Spleen (tissue), 11 donors: ENCODE results near the gene CACNA1A. TPM values are rescaled to one million over a fixed set of nuclear protein-coding genes. Genes with fewer than 3 reads are reported as not detected.
A peak's percentile ranks its signal among the peaks of the same experiment; 100 is the strongest.
"Not testable (repeated sequence)": the region's sequence is repeated elsewhere in the genome, so short reads cannot be mapped to it uniquely, and the experiment has no call there.

Experiments
- DNase-seq: peaks from one replicate; pipeline ENCODE4 v3.0.0-alpha.2; 2020
- H3K27ac ChIP-seq, 8 donors: fragments of 200-600 bp; sonication (generic) in 7 of 8; 1 replicate in 4 of 8; 2 replicates in 4 of 8; pipeline versions ENCODE4 v1.5.0 to v1.8.0; 2016 to 2021; ENCODE audit warnings: inconsistent platforms in 4 of 8, mild to moderate bottlenecking in 4 of 8, moderate library complexity in 1 of 8
- H3K27me3 ChIP-seq, 7 donors: fragments of 200-600 bp; sonication (generic) in 6 of 7; replicated peaks in 1 of 7; 1 replicate in 4 of 7; 2 replicates in 3 of 7; pipeline versions ENCODE4 v1.5.0 to v1.8.0; 2016 to 2021; ENCODE audit warnings: inconsistent platforms in 3 of 7, mild to moderate bottlenecking in 1 of 7
- H3K36me3 ChIP-seq, 6 donors: fragments of 200-600 bp; sonication (generic) in 5 of 6; 1 replicate in 4 of 6; 2 replicates in 2 of 6; pipeline versions ENCODE4 v1.5.0 to v1.8.0; 2016 to 2021; ENCODE audit warnings: inconsistent platforms in 2 of 6
- H3K4me1 ChIP-seq, 6 donors: fragments of 200-600 bp; sonication (generic) in 5 of 6; 1 replicate in 3 of 6; 2 replicates in 3 of 6; pipeline versions ENCODE4 v1.5.0 to v1.8.0; 2016 to 2021; ENCODE audit warnings: inconsistent platforms in 3 of 6
- H3K4me3 ChIP-seq, 8 donors: fragments of 200-600 bp; sonication (generic) in 7 of 8; 1 replicate in 4 of 8; 2 replicates in 4 of 8; pipeline versions ENCODE4 v1.5.0 to v1.8.0; 2016 to 2021; ENCODE audit warnings: inconsistent platforms in 4 of 8, mild to moderate bottlenecking in 4 of 8, moderate library complexity in 2 of 8
- H3K9me3 ChIP-seq, 8 donors: fragments of 200-600 bp; sonication (generic) in 7 of 8; 1 replicate in 4 of 8; 2 replicates in 4 of 8; pipeline versions ENCODE4 v1.5.0 to v1.8.0; 2016 to 2021; ENCODE audit warnings: inconsistent platforms in 4 of 8
- CTCF ChIP-seq, 11 experiments: fragments of 200-600 bp in 7 of 11; fragments of 450-650 bp in 4 of 11; sonication (generic) in 4 of 11; IDR thresholded peaks in 8 of 11; conservative IDR thresholded peaks in 3 of 11; 1 replicate in 7 of 11; 2 replicates in 4 of 11; pipeline versions ENCODE4 v1.4.0 to v1.8.0; 2016 to 2021; ENCODE audit warnings: antibody characterized with exemption in 11 of 11, inconsistent platforms in 4 of 11, mild to moderate bottlenecking in 1 of 11
- POLR2A ChIP-seq, 3 donors: fragments of 450-650 bp; IDR thresholded peaks; one replicate each; pipeline ENCODE4 v1.5.1; 2017; ENCODE audit warnings: antibody characterized with exemption in 3 of 3, mild to moderate bottlenecking in 1 of 3
- POLR2AphosphoS5 ChIP-seq, 3 donors: sonication (generic); formaldehyde crosslinking; IDR thresholded peaks; one replicate each; pipeline ENCODE4 v1.5.1; 2017; ENCODE audit warnings: antibody characterized with exemption in 3 of 3
- WGBS, 5 donors: extraction: QIAGEN DNeasy Blood & Tissue Kit in 3 of 5; methylation state at CpG; one replicate each; pipeline versions ENCODE4 v1.1.5 to v1.1.7; 2013 to 2018; 5-methylcytosine and 5-hydroxymethylcytosine counted together
- intact Hi-C: fragments of 100-400 bp; cut with DNase I; formaldehyde crosslinking; loops from one replicate; pipeline ENCODE4 v1.15.0; 2023; ENCODE audit warnings: low total_unique reads
- polyA plus RNA-seq, 3 donors: library from polyadenylated mRNA; stranded (reverse); fragments of 200-250 nt; gene quantifications; one replicate each; pipeline ENCODE4 v1.2.1, GENCODE V29; 2013
- total RNA-seq, 7 donors: library from RNA; depleted of rRNA in 3 of 7; stranded (reverse); fragments of >200 nt in 3 of 7; fragmentation: NEBNext Ultra II Directional in 4 of 7; extraction: Animal tissue kit (Norgen Biotek cat#: 25700) in 4 of 7; gene quantifications; one replicate each; pipeline versions ENCODE4 v1.1.0 to v1.2.1, GENCODE V29; 2016 to 2021
- donor health status: healthy with polysubstance abuse.
- donor health status: DM: no; HTN: no; CAD: no; lungs with moderate emphysema.
- donor health status: DM: no; HTN: no; CAD: no.
- donor health status: Bipolar disorder and iron deficiency.
- donor health status: healthy.
- donor health status: DM: no; HTN: no; CAD: no.
- donor health status: DM: yes; HTN: yes; CAD: no.

The CACNA1A gene
- total and polyA plus RNA-seq, 10 donors: 0.39 to 1.9 (median 0.75) TPM

DNA sequence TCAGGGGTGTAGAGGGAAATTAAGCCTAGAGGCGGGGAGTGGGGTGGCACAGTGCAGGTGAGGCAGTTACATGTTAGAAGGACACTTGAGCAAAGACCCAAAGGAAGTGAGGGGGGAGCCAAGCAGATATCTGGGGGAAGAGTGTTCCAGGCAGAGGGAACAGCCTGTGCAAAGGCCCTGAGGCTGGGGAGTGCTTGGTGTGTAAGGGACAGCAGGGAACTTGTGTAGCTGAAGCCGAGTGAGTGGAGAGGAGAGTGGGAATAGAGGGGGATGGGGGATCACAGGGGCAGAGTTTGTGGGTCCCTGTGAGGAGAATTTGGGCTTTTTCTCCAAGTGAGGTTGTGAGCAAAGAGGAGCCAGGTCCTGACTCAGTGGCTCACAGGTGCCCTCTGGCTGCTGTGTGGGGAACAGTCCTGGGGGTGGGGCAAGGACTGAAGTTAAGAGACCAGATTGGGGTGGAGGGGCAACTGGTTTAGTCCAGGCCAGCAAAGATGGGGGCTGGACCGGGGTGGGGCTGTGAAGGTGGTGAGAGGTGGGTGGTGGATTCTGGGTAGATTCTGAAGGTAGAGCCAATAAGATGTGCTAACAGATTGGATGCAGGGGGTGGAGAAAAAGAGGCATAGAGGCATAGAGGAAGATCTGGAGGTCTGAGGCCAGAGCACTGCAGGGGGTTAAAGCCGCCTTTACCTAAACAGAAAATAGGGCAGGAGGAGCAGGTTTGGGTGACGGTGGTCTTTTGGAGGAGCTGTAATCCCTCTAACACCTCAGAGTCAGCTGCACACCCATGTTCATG, 75.3 kb downstream of the CACNA1A start:
- TF ChIP-seq CTCF (IDR thresholded peaks at IDR 0.05 in 8 of 11, conservative IDR thresholded peaks at IDR 0.05 in 3 of 11): peak in 9 of 11 experiments; percentile 22 to 73 (median 55)
- no peak for TF ChIP-seq POLR2AphosphoS5 (IDR thresholded peaks at IDR 0.05)
- DNase-seq: peak; percentile 73
- H3K27me3 ChIP-seq: peaks cover 0 to 34% (median 0%) of the 10 kb centered on the region in 7 donors
- 68 to 84% (median 73%) methylated on average over 5 of the region's 5 CpGs for WGBS, 5 donors
- no peak overlapping the region for H3K27ac ChIP-seq
- no peaks in the 10 kb centered on the region for H3K4me1 ChIP-seq
- H3K9me3 ChIP-seq: peaks cover 0 to 10% (median 8%) of the 10 kb centered on the region in 8 donors
- intact Hi-C loops: no loop called here
- H3K4me3 ChIP-seq: no peak overlapping the region
- H3K36me3 ChIP-seq: no peaks in the 10 kb centered on the region

DNA sequence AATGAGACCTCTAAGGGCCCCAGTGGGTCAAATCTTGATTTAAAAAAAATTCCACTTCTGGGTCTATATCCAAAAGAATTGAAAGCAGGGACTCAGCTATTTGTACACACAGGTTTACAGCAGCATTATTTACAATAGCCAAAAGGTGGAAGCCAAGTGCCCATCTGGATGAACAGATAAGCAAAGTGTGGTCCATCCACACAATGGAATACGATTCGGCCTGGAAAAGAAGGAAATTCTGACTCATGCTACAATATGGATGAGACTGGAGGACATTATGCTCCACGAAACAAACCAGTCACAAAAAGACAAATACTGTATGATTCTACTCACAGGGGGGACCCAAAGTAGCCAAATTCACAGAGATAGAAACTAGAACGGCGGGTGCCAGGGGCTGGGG, 76.7 kb downstream of the CACNA1A start:
- no peak for DNase-seq
- Histone ChIP-seq H3K9me3 (peaks cover 4 to 24% (median 22%) of the 10 kb centered on the region in 8 donors), H3K27me3 (peaks cover 0 to 34% (median 0%) of the 10 kb centered on the region in 7 donors), H3K36me3 (no peaks in the 10 kb centered on the region), H3K4me1 (no peaks in the 10 kb centered on the region), H3K4me3 (no peak overlapping the region), H3K27ac (no peak overlapping the region)
- intact Hi-C loops: no loop called here
- TF ChIP-seq CTCF (IDR thresholded peaks at IDR 0.05 in 8 of 11, conservative IDR thresholded peaks at IDR 0.05 in 3 of 11) (no peak), POLR2A (IDR thresholded peaks at IDR 0.05) (no peak), POLR2AphosphoS5 (IDR thresholded peaks at IDR 0.05) (no peak)
- WGBS, 5 donors: 18 to 41% (median 29%) methylated on average over 5 of the region's 5 CpGs

DNA sequence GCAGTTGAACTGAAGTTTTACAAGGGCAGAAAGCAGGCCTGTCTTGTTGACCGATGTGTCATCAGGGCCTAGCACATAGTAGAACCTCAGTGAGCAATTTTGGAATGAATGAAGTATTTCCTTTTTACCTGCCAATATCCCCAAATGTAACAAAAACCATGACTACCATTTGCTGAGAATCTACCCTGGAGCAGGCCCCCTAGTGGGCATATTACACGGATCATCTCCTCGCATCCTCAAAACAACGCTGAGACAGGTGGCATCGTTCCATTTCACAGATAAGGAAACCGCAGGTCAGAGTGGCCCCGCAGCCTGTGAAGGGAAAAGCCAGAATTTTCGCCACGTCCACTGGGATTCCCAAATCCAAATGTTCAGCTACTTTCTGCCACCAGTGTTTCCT, 77.9 kb downstream of the CACNA1A start:
- no peak overlapping the region for H3K27ac ChIP-seq
- H3K4me1 ChIP-seq: no peaks in the 10 kb centered on the region
- H3K36me3 ChIP-seq: no peaks in the 10 kb centered on the region
- WGBS, 5 donors: 49 to 56% (median 52%) methylated on average over 9 of the region's 9 CpGs
- H3K9me3 ChIP-seq: peaks cover 4 to 36% (median 28%) of the 10 kb centered on the region in 8 donors
- DNase-seq: no peak
- H3K27me3 ChIP-seq: peaks cover 0 to 34% (median 0%) of the 10 kb centered on the region in 7 donors
- intact Hi-C loops: no loop called here
- H3K4me3 ChIP-seq: no peak overlapping the region
- TF ChIP-seq POLR2A (IDR thresholded peaks at IDR 0.05): no peak
- TF ChIP-seq POLR2AphosphoS5 (IDR thresholded peaks at IDR 0.05): no peak
- TF ChIP-seq CTCF (IDR thresholded peaks at IDR 0.05 in 8 of 11, conservative IDR thresholded peaks at IDR 0.05 in 3 of 11): peak in 3 of 11 experiments; percentile 31 to 55 (median 42)

GRCh38 chr19:13427273-13428051, 78.8 kb downstream of the CACNA1A start:
- Histone ChIP-seq H3K27me3 (peaks cover 0 to 34% (median 0%) of the 10 kb centered on the region in 7 donors), H3K27ac (no peak overlapping the region), H3K4me3 (no peak overlapping the region), H3K9me3 (peaks cover 4 to 45% (median 37%) of the 10 kb centered on the region in 8 donors), H3K4me1 (no peaks in the 10 kb centered on the region), H3K36me3 (no peaks in the 10 kb centered on the region)
- intact Hi-C loops: no loop called here
- 82 to 88% (median 83%) methylated on average over 11 of the region's 11 CpGs for WGBS, 5 donors
- DNase-seq: no peak
- no peak for TF ChIP-seq POLR2A (IDR thresholded peaks at IDR 0.05)
- TF ChIP-seq POLR2AphosphoS5 (IDR thresholded peaks at IDR 0.05): no peak
- TF ChIP-seq CTCF (IDR thresholded peaks at IDR 0.05 in 8 of 11, conservative IDR thresholded peaks at IDR 0.05 in 3 of 11): no peak

GRCh38 chr19:13425875-13426274, 80.4 kb downstream of the CACNA1A start:
- Histone ChIP-seq H3K27me3 (peaks cover 0 to 24% (median 0%) of the 10 kb centered on the region in 7 donors), H3K9me3 (peaks cover 4 to 61% (median 53%) of the 10 kb centered on the region in 8 donors)
- H3K4me3 ChIP-seq, H3K27ac ChIP-seq, H3K36me3 ChIP-seq, intact Hi-C loops, DNase-seq, H3K4me1 ChIP-seq: not testable (repeated sequence)
- WGBS, 5 donors: 84 to 96% (median 89%) methylated on average over 3 of the region's 3 CpGs
